ENCODE measurements around the gene IGF2BP2.
"Not testable (repeated sequence)": the region's sequence is repeated elsewhere in the genome, so short reads cannot be mapped to it uniquely, and the experiment has no call there.

Gene IGF2BP2

DNA sequence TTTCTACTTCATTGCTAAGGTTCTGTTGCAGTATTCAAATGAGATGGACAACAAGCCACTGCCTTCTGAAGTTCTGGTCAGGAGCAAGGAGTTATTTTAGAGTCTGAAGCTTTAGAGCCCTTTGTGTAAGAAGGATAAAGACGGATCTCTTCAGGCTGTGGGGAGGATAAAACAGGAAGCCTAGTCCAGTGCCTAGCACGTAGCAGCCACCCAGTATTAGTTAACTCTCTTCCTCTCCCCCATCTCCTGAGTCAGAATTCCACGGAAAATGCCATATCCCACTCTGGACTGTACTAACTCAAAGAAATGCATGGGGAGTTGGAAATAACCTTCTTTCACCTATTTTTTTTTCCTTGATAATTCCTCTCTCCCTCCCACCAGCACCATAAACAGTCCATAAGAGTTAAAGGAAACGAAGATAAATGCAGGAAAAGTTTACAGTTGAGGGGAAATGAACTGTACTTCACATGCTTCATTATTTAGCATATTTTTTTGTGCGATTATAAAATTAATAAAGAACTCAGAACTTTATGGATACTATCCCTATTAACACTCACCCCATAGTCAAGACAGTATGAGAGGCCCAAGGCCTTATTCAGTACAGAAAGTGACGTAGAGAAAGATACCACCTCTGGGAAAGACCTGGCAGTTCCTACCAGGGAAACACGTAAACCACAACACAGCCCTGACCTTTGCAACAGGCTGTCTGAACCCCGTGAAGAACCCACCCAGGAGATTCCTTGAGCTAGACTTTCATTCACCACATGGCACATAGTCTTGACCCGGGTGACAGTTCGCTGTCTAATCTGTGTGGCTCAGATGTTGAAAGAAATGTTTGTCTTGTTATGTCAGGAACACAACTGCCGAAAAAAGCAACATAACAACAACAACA, 9.2 kb downstream of the IGF2BP2 start:
- DNase-seq (ENCODE audit: low spot score in 2 of 2) (no peak), ATAC-seq (replicated peaks; ENCODE audit: extremely low read depth, poor library complexity, severe bottlenecking) (no peak)
- Mint-ChIP-seq H3K27ac (ENCODE audit: low read depth) (no peak overlapping the region), H3K9me3 (no peaks in the 10 kb centered on the region), H3K36me3 (ENCODE audit: insufficient read depth) (no peaks in the 10 kb centered on the region), H3K27me3 (peaks cover 52% of the 10 kb centered on the region), H3K4me3 (no peak overlapping the region), H3K4me1 (no peaks in the 10 kb centered on the region)

DNA sequence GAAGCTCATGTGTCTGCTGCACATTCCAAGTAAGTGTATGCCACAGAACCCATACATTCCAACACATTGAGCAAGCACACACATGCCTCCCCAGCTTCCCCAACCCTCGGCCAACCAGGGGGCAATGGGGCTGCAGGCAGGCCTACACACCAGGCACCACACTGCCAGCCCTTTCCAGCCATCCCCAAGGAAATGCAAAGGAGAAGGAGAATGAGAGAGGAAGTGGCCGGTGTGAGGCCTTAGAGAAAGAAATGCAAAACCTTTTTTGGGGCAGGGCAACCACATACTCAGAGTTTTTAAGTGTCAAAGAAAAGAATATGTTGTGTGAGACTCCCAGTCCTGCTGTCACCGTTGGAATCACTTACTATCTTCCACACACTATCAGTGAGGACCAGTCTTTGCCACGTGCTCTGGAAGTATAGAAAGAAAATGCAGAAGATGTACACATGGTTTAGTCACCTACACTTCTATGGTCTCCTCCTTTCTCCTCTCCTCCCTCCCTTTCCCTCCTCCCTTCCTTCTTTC, 11.1 kb downstream of the IGF2BP2 start:
- Mint-ChIP-seq H3K4me3 (no peak overlapping the region), H3K27ac (ENCODE audit: low read depth) (no peak overlapping the region), H3K4me1 (no peaks in the 10 kb centered on the region), H3K9me3 (no peaks in the 10 kb centered on the region), H3K27me3 (peaks cover 53% of the 10 kb centered on the region), H3K36me3 (ENCODE audit: insufficient read depth) (no peaks in the 10 kb centered on the region)
- ATAC-seq (replicated peaks; ENCODE audit: extremely low read depth, poor library complexity, severe bottlenecking) (no peak), DNase-seq (ENCODE audit: low spot score in 2 of 2) (no peak)

- H3K4me1 Mint-ChIP-seq: no peaks in the 10 kb centered on the region
- H3K27me3 Mint-ChIP-seq: peaks cover 47% of the 10 kb centered on the region
- no peaks in the 10 kb centered on the region for H3K9me3 Mint-ChIP-seq
- DNase-seq (ENCODE audit: low spot score in 2 of 2) (no peak), ATAC-seq (replicated peaks; ENCODE audit: extremely low read depth, poor library complexity, severe bottlenecking) (no peak)
- H3K36me3 Mint-ChIP-seq (ENCODE audit: insufficient read depth): no peaks in the 10 kb centered on the region
- no peak overlapping the region for H3K27ac Mint-ChIP-seq (ENCODE audit: low read depth)
- H3K4me3 Mint-ChIP-seq: no peak overlapping the region
Observed at GRCh38 chr3:185813205-185813604, 11.6 kb downstream of the IGF2BP2 start.

DNA sequence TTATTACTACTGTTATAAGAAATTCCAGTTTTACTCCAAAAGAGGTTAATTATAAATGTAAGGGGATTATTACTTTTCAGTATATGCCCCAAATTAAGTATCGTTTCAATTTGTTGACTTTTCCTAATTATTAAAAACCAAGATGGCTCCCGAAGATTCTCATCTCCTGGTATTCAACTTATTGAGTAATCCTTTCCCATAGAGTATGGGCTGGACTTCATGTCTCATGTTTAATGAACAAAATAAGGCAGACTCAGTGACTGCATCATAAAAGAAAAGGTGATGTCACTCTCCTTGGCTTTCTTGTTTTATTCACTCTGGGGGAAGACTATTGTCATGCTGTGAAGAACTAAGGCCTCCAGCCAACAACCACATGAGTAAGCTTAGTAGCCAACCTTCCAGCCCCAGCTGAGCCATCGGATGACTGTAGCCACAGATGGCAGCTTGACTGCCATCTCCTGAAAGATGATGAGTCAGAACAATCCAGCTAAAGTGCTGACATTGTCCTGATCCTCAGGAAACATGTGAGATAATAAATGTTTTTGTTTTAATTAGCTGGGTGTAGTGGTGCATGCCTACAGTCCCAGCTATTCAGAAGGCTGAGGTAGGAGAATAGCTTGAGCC, 17.3 kb downstream of the IGF2BP2 start:
- no peaks in the 10 kb centered on the region for H3K4me1 Mint-ChIP-seq
- ATAC-seq (replicated peaks; ENCODE audit: extremely low read depth, poor library complexity, severe bottlenecking) (no peak), DNase-seq (ENCODE audit: low spot score in 2 of 2) (no peak)
- peaks cover 25% of the 10 kb centered on the region for H3K27me3 Mint-ChIP-seq
- H3K9me3 Mint-ChIP-seq: no peaks in the 10 kb centered on the region
- H3K4me3 Mint-ChIP-seq: no peak overlapping the region
- H3K27ac Mint-ChIP-seq (ENCODE audit: low read depth): no peak overlapping the region
- H3K36me3 Mint-ChIP-seq (ENCODE audit: insufficient read depth): no peaks in the 10 kb centered on the region

DNA sequence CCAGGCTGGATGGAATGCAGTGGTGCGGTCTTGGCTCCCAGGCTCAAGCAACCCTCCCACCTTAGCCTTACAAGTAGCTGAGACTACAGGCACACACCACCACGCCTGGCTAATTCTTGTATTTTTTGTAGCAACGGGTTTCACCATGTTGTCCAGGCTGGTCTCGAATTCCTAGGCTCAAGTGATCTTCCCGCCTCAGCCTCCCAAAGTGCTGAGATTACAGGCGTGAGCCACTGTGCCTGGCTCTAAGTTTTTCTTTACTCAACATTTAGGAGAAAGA, 26.1 kb downstream of the IGF2BP2 start:
- H3K4me3 Mint-ChIP-seq; H3K4me1 Mint-ChIP-seq; DNase-seq (ENCODE audit: low spot score in 2 of 2); H3K27ac Mint-ChIP-seq (ENCODE audit: low read depth); ATAC-seq (replicated peaks; ENCODE audit: extremely low read depth, poor library complexity, severe bottlenecking); H3K36me3 Mint-ChIP-seq (ENCODE audit: insufficient read depth); H3K9me3 Mint-ChIP-seq: not testable (repeated sequence)
- H3K27me3 Mint-ChIP-seq: peaks cover 62% of the 10 kb centered on the region

DNA sequence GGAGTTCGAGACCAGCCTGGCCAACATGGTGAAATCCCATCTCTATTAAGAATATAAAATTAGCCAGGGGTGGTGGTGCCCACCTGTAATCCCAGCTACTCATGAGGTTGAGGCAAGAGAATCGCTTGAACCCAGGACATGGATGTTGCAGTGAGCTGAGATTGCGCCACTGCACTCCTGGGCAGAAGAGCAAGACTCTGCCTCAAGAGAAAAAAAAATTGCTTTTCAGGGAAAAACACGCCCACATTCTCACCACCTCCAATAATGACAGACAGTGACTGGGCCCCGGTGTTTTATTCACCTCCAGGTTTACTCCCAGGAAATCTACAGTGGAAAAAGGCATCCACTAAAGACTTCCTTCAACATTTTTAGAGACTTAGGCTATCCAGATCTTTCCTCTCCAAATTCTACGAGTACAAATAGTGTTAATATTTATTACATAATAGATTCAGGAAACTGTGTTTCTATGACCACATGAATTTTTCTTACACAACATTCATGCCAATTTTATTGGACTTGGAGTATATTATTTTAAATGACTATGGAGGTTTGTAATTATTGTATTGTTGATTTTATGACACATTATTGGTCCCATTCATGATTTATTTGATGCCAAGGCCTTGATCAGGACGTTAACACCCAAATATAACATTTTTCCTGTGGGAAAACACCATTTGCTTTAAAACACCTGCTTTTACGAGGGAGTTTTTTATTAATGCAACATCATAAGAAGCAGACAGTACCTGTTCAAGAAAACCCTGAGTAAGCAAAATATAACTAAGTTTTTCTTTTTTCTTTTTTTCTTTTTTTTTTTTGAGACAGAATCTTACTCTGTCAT, 26.6 kb downstream of the IGF2BP2 start:
- no peak for ATAC-seq (replicated peaks; ENCODE audit: extremely low read depth, poor library complexity, severe bottlenecking)
- Mint-ChIP-seq H3K9me3 (no peaks in the 10 kb centered on the region), H3K27me3 (peaks cover 63% of the 10 kb centered on the region), H3K4me3 (no peak overlapping the region), H3K27ac (ENCODE audit: low read depth) (no peak overlapping the region), H3K4me1 (no peaks in the 10 kb centered on the region), H3K36me3 (ENCODE audit: insufficient read depth) (no peaks in the 10 kb centered on the region)
- no peak for DNase-seq (ENCODE audit: low spot score in 2 of 2)

- DNase-seq (ENCODE audit: low spot score in 2 of 2) (no peak), ATAC-seq (replicated peaks; ENCODE audit: extremely low read depth, poor library complexity, severe bottlenecking) (no peak)
- Mint-ChIP-seq H3K36me3 (ENCODE audit: insufficient read depth) (no peaks in the 10 kb centered on the region), H3K27me3 (peaks cover 71% of the 10 kb centered on the region), H3K4me3 (no peak overlapping the region), H3K9me3 (no peaks in the 10 kb centered on the region), H3K27ac (ENCODE audit: low read depth) (no peak overlapping the region), H3K4me1 (no peaks in the 10 kb centered on the region)
Observed at GRCh38 chr3:185797108-185797881, 27.5 kb downstream of the IGF2BP2 start.

- Mint-ChIP-seq H3K27ac (ENCODE audit: low read depth) (no peak overlapping the region), H3K36me3 (ENCODE audit: insufficient read depth) (no peaks in the 10 kb centered on the region), H3K27me3 (peaks cover 67% of the 10 kb centered on the region), H3K4me1 (no peaks in the 10 kb centered on the region), H3K4me3 (no peak overlapping the region), H3K9me3 (no peaks in the 10 kb centered on the region)
- no peak for ATAC-seq (replicated peaks; ENCODE audit: extremely low read depth, poor library complexity, severe bottlenecking)
- DNase-seq (ENCODE audit: low spot score in 2 of 2): no peak
Observed at GRCh38 chr3:185796431-185797107, 28.3 kb downstream of the IGF2BP2 start.

GRCh38 chr3:185793381-185793780, 31.5 kb downstream of the IGF2BP2 start:
- H3K9me3 Mint-ChIP-seq: no peaks in the 10 kb centered on the region
- peaks cover 66% of the 10 kb centered on the region for H3K27me3 Mint-ChIP-seq
- H3K27ac Mint-ChIP-seq (ENCODE audit: low read depth): no peak overlapping the region
- ATAC-seq (replicated peaks; ENCODE audit: extremely low read depth, poor library complexity, severe bottlenecking) (no peak), DNase-seq (ENCODE audit: low spot score in 2 of 2) (no peak)
- no peaks in the 10 kb centered on the region for H3K4me1 Mint-ChIP-seq
- H3K36me3 Mint-ChIP-seq (ENCODE audit: insufficient read depth): no peaks in the 10 kb centered on the region
- no peak overlapping the region for H3K4me3 Mint-ChIP-seq

- Mint-ChIP-seq H3K27ac (ENCODE audit: low read depth) (no peak overlapping the region), H3K4me1 (no peaks in the 10 kb centered on the region), H3K27me3 (peaks cover 66% of the 10 kb centered on the region), H3K9me3 (no peaks in the 10 kb centered on the region), H3K36me3 (ENCODE audit: insufficient read depth) (no peaks in the 10 kb centered on the region), H3K4me3 (no peak overlapping the region)
- ATAC-seq (replicated peaks; ENCODE audit: extremely low read depth, poor library complexity, severe bottlenecking): no peak
- DNase-seq (ENCODE audit: low spot score in 2 of 2): no peak
Observed at GRCh38 chr3:185792955-185793354, 31.9 kb downstream of the IGF2BP2 start.

GRCh38 chr3:185789891-185790830, 34.7 kb downstream of the IGF2BP2 start:
- Mint-ChIP-seq H3K36me3 (ENCODE audit: insufficient read depth) (no peaks in the 10 kb centered on the region), H3K4me1 (no peaks in the 10 kb centered on the region), H3K4me3 (no peak overlapping the region), H3K9me3 (no peaks in the 10 kb centered on the region), H3K27me3 (peaks cover 61% of the 10 kb centered on the region), H3K27ac (ENCODE audit: low read depth) (no peak overlapping the region)
- no peak for ATAC-seq (replicated peaks; ENCODE audit: extremely low read depth, poor library complexity, severe bottlenecking)
- DNase-seq (ENCODE audit: low spot score in 2 of 2): no peak
